Central memory CD4-positive, alpha-beta T cell (primary cell): ENCODE measurements around the gene ZDHHC24.
A peak's percentile ranks its signal among the peaks of the same experiment; 100 is the strongest.

Experiments
- DNase-seq: peaks from one replicate; pipeline ENCODE4 v3.0.0; 2022

ZDHHC24 gene

GRCh38 chr11:66493130-66493529, 52.7 kb downstream of the ZDHHC24 start:
- no peak for DNase-seq

- DNase-seq, result no peak
These were observed 53.5 kb downstream of the ZDHHC24 start for GRCh38 chr11:66492161-66492865.

- DNase-seq, result no peak
These were observed 54.4 kb downstream of the ZDHHC24 start for GRCh38 chr11:66491315-66491935.

- DNase-seq, result no peak
These were observed 56.2 kb downstream of the ZDHHC24 start for GRCh38 chr11:66489636-66490035.

- DNase-seq, result no peak
These were observed 56.9 kb downstream of the ZDHHC24 start for GRCh38 chr11:66488957-66489356.

GRCh38 chr11:66484806-66485380, 61.0 kb downstream of the ZDHHC24 start:
- no peak for DNase-seq

- DNase-seq, result peak; percentile 95
These were observed 65.5 kb downstream of the ZDHHC24 start, which contains the start of gene DPP3 for GRCh38 chr11:66480117-66480938. Gene DPP3 (plus strand): TSS chr11:66480434. CDS start chr11:66482201, 1,767 bp downstream.

- DNase-seq, result no peak
These were observed 66.3 kb downstream of the ZDHHC24 start for GRCh38 chr11:66479394-66480116.

GRCh38 chr11:66478729-66479393, 67.0 kb downstream of the ZDHHC24 start:
- peak; percentile 23 for DNase-seq

- DNase-seq, result no peak
These were observed 68.3 kb downstream of the ZDHHC24 start for GRCh38 chr11:66477263-66478201.

GRCh38 chr11:66476841-66477251, 69.0 kb downstream of the ZDHHC24 start:
- no peak for DNase-seq

- no peak for DNase-seq
These were observed 69.5 kb downstream of the ZDHHC24 start for GRCh38 chr11:66476173-66476840.

- DNase-seq, result no peak
These were observed 70.3 kb downstream of the ZDHHC24 start for GRCh38 chr11:66475349-66476172.

GRCh38 chr11:66473608-66474515, 72.0 kb downstream of the ZDHHC24 start:
- DNase-seq, result no peak

- no peak for DNase-seq
These were observed 72.7 kb downstream of the ZDHHC24 start for GRCh38 chr11:66473167-66473566.

GRCh38 chr11:66472054-66472453, 73.8 kb downstream of the ZDHHC24 start:
- no peak for DNase-seq

GRCh38 chr11:66471142-66471541, 74.7 kb downstream of the ZDHHC24 start:
- DNase-seq, result no peak
